ENCODE data around the gene PLEKHA6.

- TF ChIP-seq CTCF (IDR thresholded peaks at IDR 0.05; ENCODE audit: low read length) (no peak), EZH2phosphoT487 (IDR thresholded peaks at IDR 0.05; ENCODE audit: low read length) (no peak), EZH2 (optimal IDR thresholded peaks at IDR 0.05; ENCODE audit: low read depth, low read length) (no peak)
Measured at GRCh38 chr1:204338997-204339396, 20.7 kb downstream of the PLEKHA6 start.

Data from MM.1S (cell line).